OCI-LY3 (cell line): ENCODE results near the gene SLC24A4.

Source experiments
- CTCF ChIP-seq: fragments of 200-600, 300-600 bp; sonication (generic); IDR thresholded peaks from 2 replicates; pipeline ENCODE4 v1.5.1; 2014; ENCODE audit warnings: antibody characterized with exemption, low read length, low read depth
- EZH2phosphoT487 ChIP-seq: fragments of 200-600 bp; shearing (Covaris generic); IDR thresholded peaks from 2 replicates; pipeline ENCODE4 v1.6.1; 2018; ENCODE audit warnings: antibody characterized with exemption, mixed run types, low read depth

GRCh38 chr14:92314182-92314581 is 8.8 kb upstream of the SLC24A4 start:
- TF ChIP-seq CTCF (no peak), EZH2phosphoT487 (no peak)
